Stromal cell of bone marrow (primary cell): Measurements from ENCODE around the gene KLRC3.
"Not testable (repeated sequence)": the region's sequence is repeated elsewhere in the genome, so short reads cannot be mapped to it uniquely, and the experiment has no call there.

ENCODE experiments used
- DNase-seq: peaks from one replicate; pipeline ENCODE4 v3.0.0-alpha.2; 2012; ENCODE audit warnings: low read depth

KLRC3 gene

DNA sequence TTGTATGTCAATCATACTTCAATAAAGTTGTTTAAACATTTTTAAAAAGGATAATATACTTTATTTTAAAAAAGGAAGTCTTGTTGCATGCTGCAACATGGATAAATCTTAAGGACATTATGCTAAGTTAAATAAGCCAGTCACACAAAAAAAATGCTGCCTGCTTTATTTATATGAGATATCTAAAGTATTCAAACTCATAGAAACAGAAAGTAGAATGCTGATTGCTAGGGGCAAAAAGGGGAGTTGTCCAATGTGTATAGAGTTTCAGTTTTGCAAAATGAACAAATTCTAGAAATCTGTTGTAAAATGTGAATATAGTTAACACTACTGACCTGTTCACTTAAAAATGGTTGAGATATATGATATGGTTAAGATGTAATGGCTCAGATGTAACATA lies 19.6 kb downstream of the KLRC3 start:
- no peak for DNase-seq

GRCh38 chr12:10398168-10398567 lies 22.2 kb downstream of the KLRC3 start:
- DNase-seq: no peak

- no peak for DNase-seq
These were observed 23.1 kb downstream of the KLRC3 start for GRCh38 chr12:10397296-10397695.

DNA sequence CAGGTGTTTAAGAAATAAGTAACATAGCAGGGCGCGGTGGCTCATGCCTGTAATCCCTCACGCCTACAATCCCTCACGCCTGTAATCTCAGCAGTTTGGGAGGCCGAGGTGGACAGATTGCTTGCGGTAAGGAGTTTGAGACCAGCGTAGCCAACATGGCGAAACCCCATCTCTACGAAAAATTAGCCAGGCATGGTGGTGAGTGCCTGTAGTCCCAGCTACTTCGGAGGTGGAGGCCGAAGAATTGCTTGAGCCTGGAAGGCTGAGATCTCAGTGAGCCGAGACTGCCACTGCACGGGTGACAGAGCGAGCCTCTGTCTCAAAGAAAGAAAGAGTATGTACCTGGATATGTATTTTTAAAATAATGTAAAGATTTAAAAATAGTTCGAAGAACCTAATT lies 24.2 kb downstream of the KLRC3 start:
- not testable (repeated sequence) for DNase-seq

GRCh38 chr12:10395390-10395998 lies 24.9 kb downstream of the KLRC3 start:
- peak; percentile 76 for DNase-seq

DNA sequence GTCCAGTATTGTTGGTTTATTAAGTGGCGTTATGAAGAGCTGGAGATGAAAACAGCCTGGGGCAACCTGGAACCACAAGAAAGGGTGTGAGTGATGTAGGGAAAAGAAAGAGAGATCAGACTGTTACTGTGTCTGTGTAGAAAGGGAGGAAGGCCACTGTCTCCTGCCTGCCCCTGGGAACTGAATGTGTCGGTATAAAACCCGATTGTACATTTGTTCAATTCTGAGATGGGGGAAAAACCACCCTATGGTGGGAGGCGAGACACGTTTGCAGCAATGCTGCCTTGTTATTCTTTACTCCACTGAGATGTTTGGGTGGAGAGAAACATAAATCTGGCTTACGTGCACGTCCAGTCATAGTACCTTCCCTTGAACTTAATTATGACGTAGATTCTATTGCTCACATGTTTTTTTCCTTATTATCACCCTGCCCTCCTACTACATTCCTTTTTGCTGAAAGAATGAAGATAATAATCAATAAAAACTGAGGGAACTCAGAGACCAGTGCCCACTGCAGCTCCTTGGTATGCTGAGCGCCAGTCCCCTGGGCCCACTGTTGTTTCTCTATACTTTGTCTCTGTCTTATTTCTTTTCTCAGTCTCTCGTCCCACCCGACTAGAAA lies 25.8 kb downstream of the KLRC3 start:
- not testable (repeated sequence) for DNase-seq

DNA sequence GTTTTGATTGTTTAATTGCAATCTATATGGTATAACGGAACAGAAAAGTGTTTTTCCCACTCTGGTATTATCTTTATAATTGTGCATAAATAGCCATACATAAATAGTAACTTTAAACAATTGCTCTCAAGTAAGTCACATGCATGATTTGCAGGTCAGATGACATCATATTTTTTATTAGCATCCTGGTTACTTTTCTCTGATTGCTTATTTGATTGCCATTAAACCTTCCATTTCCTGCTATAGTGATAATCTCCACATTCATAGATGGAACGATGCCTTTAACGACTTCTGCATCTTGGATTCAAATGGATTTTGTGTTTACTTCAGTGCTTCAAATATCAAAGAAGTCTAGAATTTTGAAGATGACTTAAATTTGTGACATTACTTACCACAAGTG lies 27.1 kb downstream of the KLRC3 start:
- no peak for DNase-seq

DNA sequence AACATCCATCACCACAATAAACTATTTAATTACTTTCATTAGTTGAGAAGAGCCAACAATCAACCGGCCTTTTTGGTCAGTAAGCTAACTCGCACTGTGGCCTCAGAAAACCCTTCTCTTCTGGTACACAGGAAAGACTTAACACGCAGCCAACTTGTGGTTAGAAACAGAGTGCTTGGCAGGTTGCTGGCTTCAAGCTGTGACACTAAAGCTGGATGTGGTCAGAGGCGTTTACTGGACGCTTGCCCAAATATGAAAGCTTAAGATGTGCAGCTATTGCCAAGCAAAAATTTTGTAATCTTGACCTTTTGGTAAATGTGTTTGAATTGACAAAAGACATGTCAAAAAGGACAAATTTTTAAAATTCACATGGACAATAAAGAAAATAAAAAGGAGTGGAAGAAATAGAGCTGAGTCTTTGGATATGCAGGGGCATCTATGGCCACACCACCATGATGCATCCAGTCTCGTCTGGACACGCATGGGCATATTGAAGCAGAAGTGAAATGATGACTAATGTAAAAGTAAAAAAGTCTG lies 27.9 kb downstream of the KLRC3 start:
- DNase-seq: peak; percentile 97

DNA sequence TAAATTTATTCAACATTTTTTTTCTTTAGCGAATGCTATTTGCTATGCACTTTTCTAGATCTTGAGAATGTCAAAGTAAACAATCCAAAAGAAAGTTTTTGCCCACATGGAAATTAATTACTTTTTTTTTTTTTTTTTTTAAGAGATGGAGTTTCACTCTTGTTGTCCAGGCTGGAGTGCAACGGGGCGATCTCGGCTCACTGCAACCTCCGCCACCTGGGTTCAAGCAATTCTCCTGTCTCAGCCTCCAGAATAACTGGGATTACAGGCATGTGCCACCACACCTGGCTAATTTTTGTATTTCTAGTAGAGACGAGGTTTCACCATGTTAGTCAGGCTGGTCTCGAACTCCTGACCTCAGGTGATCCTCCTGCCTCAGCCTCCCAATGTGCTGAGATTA lies 29.4 kb downstream of the KLRC3 start:
- not testable (repeated sequence) for DNase-seq

- no peak for DNase-seq
These were observed 30.5 kb downstream of the KLRC3 start, which contains the start of gene KLRK1 for GRCh38 chr12:10389904-10390303. KLRK1 (minus strand) TSS chr12:10390041; CDS start chr12:10388810, 1,231 bp downstream.

DNA sequence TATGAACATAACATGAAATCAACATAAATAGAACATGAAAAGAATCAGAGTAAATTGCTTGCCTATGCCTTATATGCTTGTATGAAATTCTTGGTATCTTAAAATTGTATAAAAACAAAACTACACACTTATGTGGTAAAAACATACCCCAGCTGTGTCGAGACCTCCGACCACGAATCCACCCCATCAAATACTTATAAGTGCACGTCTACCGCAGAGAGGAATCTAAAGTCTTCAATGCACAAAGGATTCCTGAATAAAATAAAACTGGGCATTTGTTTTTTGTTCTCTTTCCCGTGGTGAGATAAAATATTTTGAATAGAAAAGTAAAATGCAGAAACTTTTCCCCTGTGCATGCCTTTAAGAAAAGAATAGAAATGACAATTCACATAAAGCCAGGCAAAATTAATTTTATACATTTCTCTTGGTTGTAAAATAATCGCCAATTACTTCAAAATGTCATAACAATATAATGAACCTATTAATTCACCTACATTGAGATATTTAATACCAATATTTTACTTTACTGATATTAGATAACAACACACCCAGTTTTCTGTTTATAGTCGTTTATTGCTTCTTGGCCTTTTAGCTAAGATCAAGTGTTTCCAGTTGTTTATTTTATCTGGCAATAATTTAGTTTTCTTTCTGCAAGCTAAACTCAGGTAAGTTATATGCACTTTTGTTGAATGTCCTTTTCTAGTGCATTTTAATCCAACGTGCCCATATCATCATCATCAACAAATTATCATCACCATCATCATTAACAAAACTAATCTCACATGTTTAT lies 31.6 kb downstream of the KLRC3 start:
- DNase-seq: no peak

DNA sequence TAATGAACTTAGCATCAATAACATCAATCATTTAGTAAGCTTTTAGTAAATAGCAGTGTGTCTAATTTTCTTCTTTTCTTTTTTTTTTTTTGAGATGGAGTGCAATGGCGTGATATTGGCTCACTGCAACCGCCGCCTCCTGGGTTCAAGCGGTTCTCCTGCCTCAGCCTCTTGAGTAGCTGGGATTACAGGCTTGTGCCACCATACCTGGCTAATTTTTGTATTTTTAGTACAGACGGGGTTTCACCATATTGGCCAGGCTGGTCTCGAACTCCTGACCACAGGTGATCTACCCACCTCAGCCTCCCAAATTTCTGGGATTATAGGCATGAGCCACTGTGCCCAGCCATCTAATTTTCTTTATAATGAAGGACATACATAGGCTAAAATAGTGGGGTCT lies 32.9 kb downstream of the KLRC3 start:
- DNase-seq: not testable (repeated sequence)

GRCh38 chr12:10386857-10387256 lies 33.5 kb downstream of the KLRC3 start:
- no peak for DNase-seq

DNA sequence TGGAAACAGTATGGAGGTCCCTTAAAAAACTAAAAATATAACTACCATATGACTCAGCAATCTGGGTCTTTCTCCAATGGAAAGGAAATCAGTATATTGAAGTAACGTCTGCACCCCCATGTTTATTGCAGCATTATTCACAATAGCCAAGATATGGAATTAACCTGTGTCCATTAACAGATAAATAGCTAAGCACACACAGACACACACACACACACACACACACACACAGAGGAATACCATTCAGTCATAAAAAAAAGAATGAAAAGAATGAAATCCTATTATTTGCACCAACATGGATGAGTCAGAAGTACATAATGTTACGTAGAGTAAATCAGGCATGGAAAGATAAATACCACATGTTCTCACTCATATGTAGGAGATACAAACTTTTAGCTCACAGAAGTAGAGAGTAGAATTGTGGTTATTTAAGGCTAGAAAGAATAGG lies 35.2 kb downstream of the KLRC3 start:
- no peak for DNase-seq

- no peak for DNase-seq
These were observed 36.2 kb downstream of the KLRC3 start for GRCh38 chr12:10384191-10384590.

DNA sequence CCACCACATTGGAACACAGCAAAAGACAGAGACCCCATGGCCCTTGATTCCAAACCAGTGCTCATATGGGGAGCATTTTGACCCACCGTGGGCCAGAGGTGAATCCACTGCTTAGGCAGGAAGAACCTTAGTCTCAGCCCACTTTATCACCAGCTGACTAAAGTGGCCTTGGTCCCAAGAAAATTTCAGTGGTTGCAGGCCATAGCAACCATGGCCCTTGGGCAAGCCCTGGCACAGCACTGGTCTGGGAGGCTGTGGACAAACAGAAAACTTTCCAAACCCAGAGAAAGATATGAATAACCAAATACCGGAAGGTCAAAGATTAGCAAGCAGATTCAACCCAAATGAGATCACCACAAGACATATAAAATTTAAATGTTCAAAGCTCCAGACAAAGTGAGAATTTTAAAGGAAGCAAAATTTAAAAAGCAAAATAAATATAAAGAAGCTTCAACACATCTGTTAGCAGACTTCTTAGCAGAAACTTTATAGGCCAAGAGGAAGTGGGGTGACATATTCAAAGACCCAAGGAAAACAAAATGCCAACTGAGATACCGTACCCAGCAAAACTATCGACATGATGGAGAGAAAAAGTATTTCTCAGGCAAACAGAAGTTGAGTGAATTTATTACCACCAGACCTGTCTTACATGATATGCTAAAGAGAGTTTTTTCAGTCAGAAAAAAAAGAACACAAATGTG lies 38.3 kb downstream of the KLRC3 start:
- no peak for DNase-seq

GRCh38 chr12:10378737-10379136 lies 41.7 kb downstream of the KLRC3 start:
- not testable (repeated sequence) for DNase-seq

- DNase-seq: no peak
These were observed 45.8 kb downstream of the KLRC3 start for GRCh38 chr12:10374624-10375018.

DNA sequence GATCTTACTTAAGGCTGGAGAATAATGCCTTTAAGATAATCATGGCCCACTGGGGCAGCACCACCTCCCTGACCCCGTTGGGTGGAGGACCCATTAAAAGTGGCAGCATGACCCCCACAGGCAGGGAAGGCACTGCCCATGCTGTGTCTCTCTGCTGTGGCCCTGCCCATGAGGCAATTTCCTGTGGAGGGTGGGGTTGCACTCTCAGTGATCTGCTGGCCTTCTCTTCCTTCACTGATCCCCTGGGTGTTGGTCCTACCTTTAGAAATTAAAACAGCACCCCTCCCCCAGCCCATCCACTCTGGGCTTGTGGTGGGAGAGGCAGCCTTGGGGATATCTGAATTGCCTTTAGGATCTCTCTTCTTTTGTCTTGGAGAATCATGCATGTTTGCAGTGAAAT lies 47.8 kb downstream of the KLRC3 start:
- DNase-seq: no peak

GRCh38 chr12:10371893-10372535 lies 48.4 kb downstream of the KLRC3 start:
- not testable (repeated sequence) for DNase-seq

- no peak for DNase-seq
These were observed 50.6 kb downstream of the KLRC3 start for GRCh38 chr12:10369557-10370415.
